Sigmoid colon (tissue), 4 donors: ENCODE measurements around the gene IL17RA.

ENCODE experiments used
- EP300 ChIP-seq, 4 donors: sonication (generic); formaldehyde crosslinking; IDR thresholded peaks; one replicate each; pipeline ENCODE4 v1.6.1; 2017; ENCODE audit warnings: antibody characterized with exemption in 4 of 4
- POLR2A ChIP-seq, 2 donors: fragments of 450-650 bp; IDR thresholded peaks; one replicate each; pipeline ENCODE4 v1.6.1; 2016; ENCODE audit warnings: antibody characterized with exemption in 2 of 2, mild to moderate bottlenecking in 2 of 2, moderate library complexity in 2 of 2
- POLR2AphosphoS5 ChIP-seq, 4 donors: sonication (generic); formaldehyde crosslinking; IDR thresholded peaks; one replicate each; pipeline ENCODE4 v1.6.1; 2017; ENCODE audit warnings: antibody characterized with exemption in 4 of 4
- TF ChIP-seq, protein P1 (sequence below), 4 experiments: fragments of 450-650 bp in 3 of 4; fragments of 200-600 bp in 1 of 4; IDR thresholded peaks; one replicate each; pipeline ENCODE4 v1.5.1; 2016 to 2019; ENCODE audit warnings: antibody characterized with exemption in 4 of 4, mild to moderate bottlenecking in 3 of 4, moderate library complexity in 2 of 4

- TF ChIP-seq, protein P1, sequence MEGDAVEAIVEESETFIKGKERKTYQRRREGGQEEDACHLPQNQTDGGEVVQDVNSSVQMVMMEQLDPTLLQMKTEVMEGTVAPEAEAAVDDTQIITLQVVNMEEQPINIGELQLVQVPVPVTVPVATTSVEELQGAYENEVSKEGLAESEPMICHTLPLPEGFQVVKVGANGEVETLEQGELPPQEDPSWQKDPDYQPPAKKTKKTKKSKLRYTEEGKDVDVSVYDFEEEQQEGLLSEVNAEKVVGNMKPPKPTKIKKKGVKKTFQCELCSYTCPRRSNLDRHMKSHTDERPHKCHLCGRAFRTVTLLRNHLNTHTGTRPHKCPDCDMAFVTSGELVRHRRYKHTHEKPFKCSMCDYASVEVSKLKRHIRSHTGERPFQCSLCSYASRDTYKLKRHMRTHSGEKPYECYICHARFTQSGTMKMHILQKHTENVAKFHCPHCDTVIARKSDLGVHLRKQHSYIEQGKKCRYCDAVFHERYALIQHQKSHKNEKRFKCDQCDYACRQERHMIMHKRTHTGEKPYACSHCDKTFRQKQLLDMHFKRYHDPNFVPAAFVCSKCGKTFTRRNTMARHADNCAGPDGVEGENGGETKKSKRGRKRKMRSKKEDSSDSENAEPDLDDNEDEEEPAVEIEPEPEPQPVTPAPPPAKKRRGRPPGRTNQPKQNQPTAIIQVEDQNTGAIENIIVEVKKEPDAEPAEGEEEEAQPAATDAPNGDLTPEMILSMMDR (IDR thresholded peaks at IDR 0.05): no peak
- no peak for TF ChIP-seq POLR2AphosphoS5 (IDR thresholded peaks at IDR 0.05)
- TF ChIP-seq EP300 (IDR thresholded peaks at IDR 0.05): no peak
- no peak for TF ChIP-seq POLR2A (IDR thresholded peaks at IDR 0.05)
Measured at GRCh38 chr22:17131686-17132085, 46.9 kb downstream of the IL17RA start.
